Erythroblast (primary cell): ENCODE measurements around the gene ARHGAP44.

Experiments
- DNase-seq, 2 experiments: peaks; one replicate each; lab custom pipeline; 2025; lab: John Stamatoyannopoulos, UW
- GATA1 ChIP-seq: IDR thresholded peaks from 2 replicates; pipeline ENCODE4 v1.6.1; 2011; ENCODE audit warnings: low read depth, mild to moderate bottlenecking, control low read depth, low read length, moderate library complexity
- POLR2A ChIP-seq: IDR thresholded peaks from 2 replicates; pipeline ENCODE4 v1.6.1; 2011; ENCODE audit warnings: mild to moderate bottlenecking, low read length

Gene ARHGAP44

GRCh38 chr17:12896180-12896785, 107.0 kb downstream of the ARHGAP44 start:
- TF ChIP-seq GATA1 (no peak), POLR2A (no peak)
- DNase-seq: no peak

DNA sequence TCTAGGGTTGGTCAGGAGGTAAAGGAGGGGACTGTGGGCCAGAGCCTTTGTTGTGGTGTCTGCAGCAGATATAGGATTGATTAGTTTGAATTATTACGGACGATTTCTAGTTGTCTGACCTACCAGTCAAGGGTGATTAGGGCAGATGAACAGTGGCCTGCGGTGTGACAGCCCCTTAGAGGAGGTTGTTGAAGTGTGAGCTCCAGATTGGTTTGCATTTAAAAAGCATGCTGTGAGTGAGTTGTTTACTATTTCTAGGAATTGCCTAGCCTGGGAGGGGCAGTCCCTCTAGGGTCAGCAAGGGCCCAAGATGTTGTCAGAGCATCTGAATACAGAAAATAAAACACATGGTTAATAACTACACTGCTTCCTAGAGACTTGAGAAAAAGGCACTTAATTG, 108.8 kb downstream of the ARHGAP44 start:
- DNase-seq: no peak
- TF ChIP-seq GATA1: no peak
- no peak for TF ChIP-seq POLR2A

- TF ChIP-seq POLR2A (no peak), GATA1 (no peak)
- DNase-seq: no peak
Measured at GRCh38 chr17:12899604-12900003, 110.3 kb downstream of the ARHGAP44 start.

DNA sequence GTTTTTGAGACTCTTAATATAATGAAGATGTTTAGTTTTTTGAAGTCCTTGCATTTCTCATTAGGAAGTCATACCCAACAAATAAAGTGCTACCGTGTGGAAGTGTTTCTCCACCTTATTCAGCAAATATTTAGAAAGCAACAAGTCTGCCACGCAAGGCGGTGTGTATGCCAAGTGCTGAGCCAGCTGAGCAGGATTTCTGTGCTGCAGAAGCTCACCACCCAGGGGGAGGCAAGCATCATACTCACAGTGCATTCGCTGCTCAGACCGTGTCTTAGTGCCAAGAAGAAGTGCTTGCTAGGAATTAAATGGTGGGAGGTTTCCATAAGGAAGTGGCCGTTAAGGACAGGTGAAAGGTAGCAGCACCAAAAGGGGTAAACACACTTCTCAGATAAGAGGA, 111.2 kb downstream of the ARHGAP44 start:
- no peak for DNase-seq
- TF ChIP-seq GATA1 (no peak), POLR2A (no peak)

GRCh38 chr17:12902046-12902445, 112.7 kb downstream of the ARHGAP44 start:
- no peak for DNase-seq
- no peak for TF ChIP-seq POLR2A
- no peak for TF ChIP-seq GATA1

DNA sequence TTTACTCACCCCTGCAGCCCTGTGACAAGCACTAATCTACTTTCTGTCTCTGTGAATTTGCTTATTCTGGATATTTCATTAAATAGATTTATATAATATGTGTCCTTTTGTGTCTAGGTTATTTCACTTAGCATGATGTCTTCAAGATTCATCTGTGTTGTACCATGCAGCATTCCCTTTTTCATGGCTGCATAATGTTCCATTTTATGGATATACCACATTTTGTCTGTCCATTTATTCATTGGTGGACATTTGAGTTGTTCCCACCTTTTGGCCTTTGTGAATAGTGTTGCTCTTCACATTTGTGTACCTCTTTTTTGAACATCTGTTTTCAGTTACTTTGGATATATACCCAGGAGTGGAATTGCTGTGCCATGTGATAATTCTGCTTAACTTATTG, 118.2 kb downstream of the ARHGAP44 start:
- no peak for DNase-seq
- no peak for TF ChIP-seq POLR2A
- no peak for TF ChIP-seq GATA1

DNA sequence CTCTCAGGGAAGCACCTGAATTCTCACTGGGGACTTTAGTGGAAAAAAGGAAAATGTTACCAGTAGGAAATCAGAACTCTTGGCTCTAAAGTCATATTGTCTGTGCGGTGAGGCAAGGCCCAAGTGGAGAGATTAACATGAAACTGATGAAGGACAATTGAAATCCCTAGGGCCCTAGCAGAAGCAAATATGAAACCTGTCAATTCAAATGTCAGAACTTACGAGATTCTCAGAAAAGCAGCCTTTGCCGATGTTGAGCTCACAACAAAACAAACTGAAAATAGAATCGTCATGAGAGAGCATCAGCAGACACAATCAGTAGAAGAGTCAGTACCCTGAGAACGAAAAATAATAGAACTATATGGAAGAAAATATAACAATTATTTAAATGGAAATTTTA, 119.7 kb downstream of the ARHGAP44 start:
- TF ChIP-seq POLR2A: no peak
- no peak for TF ChIP-seq GATA1
- no peak for DNase-seq

- no peak for TF ChIP-seq POLR2A
- TF ChIP-seq GATA1: no peak
Measured at GRCh38 chr17:12909511-12909910, 120.2 kb downstream of the ARHGAP44 start.

DNA sequence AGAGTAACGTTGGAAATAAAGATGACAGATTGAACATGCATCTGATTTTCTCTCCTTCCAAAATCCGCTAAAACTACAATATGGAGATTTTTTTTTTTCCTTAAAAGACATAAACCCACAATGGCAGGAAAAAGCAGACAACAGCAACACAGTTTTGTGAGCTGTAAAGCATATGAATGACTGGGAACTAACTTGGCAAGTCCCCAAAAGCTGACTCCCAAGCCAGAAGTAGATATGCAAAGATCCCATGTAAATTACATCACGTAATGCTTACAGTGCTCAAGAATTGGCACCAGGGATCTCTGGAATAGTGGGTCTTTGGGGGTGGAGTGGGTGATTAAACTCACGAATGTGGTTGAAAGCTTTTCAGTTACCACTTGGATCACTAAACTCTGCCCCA, 121.9 kb downstream of the ARHGAP44 start:
- TF ChIP-seq POLR2A (no peak), GATA1 (no peak)
- no peak for DNase-seq

More at GRCh38 chr17:12909511-12909910, 120.2 kb downstream of the ARHGAP44 start:
- no peak for DNase-seq

DNA sequence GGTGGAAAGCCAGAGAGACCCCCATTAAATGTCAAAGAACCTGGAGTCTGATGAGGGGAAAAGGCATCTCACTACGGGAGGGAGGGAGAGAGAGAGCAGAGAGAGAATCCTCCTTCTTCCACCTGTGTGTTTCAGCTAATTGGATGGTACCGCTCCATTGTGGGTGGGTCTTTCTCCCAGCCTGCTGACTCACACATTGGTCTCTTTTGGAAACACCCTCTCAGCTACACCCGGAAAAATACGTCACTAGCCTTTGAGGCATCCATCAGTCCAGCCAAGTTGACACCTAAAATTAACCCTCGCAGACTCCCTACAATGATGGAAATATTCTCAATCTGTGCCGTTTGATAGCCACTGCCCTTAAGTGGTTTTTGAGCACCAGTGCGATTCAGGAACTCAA, 128.1 kb downstream of the ARHGAP44 start:
- TF ChIP-seq GATA1 (no peak), POLR2A (no peak)
- DNase-seq: no peak

GRCh38 chr17:12918142-12918541, 128.8 kb downstream of the ARHGAP44 start:
- no peak for TF ChIP-seq GATA1
- no peak for TF ChIP-seq POLR2A
- no peak for DNase-seq

DNA sequence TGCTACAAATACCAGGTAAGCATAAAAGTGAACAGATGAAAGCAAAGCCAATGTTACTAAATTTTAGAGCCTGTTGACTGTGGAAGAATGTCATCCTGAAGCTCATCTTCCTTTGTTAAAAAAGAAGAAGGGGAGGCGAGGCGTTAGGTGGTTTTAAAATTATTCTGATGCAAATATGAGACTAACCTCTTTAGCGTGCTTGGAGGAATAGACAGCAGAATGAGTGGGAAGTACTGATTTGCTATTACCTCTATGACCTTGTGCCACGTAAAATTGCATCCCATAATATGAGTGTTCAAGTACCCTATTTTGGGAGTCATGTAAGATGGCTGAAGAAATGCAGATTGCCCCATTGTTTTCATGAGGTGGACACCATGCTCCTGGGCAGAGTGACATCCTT, 132.8 kb downstream of the ARHGAP44 start:
- no peak for DNase-seq
- no peak for TF ChIP-seq POLR2A

- peak in 1 of 2 experiments; percentile 15 for DNase-seq
- TF ChIP-seq POLR2A (no peak), GATA1 (no peak)
Measured at GRCh38 chr17:12924614-12925013, 135.3 kb downstream of the ARHGAP44 start.

GRCh38 chr17:12927001-12927400, 137.7 kb downstream of the ARHGAP44 start:
- DNase-seq: no peak
- no peak for TF ChIP-seq GATA1
- TF ChIP-seq POLR2A: no peak
